Measurements from ENCODE around the gene TTC22.

The TTC22 gene

DNA sequence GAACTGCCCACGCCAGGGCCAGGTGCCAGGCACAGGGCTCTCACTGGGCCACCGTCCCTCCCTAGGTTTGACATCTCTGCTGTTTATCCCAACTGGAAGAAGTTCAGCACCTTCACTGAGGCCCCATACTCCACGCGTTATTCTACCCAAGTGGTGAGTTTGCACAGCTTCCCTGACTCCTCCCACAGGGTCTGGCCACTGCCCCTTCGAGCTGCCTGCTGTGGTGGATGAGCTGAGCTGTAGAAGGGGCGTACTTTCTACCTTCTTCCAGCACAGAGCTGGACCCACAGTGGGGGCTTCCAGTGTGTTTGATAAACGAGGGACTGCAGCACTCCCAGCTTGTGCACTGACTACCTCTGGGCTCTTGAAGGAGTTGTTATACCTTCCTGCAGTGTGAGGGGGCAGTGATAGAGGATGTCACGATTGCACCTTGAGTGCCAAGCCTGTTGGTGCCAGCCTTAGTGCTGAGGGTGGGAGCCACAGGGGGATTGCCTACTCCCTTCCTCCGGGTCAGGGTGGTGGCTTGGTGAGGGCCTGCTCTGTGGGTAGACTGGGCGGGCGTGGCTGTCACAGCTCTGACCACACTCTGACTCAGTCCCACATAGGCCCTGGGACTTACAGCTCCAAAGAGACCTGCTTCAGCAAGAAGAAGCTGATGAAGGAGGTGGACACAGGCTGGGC is 5.9 kb upstream of the TTC22 start:
- DNase-seq, result no peak

DNA sequence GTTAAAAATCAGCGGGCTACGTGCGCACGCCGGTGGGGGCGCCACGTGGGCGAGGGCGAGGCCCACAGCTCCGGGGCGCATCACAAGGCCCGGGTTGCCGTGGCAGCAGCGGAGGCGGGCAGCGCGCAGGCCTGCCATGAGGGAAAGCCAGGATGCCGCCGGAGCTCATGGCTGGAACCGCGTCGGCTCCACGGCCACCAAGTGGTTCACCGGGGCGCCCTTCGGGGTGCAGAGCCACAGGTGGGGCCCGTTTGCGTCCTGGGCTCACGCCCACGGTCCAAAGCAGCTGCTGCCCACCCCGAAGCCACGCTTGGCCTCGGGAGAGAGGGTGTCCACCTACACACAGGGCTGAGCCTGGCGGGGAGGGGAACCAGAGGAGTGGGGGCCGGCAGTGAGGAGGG is 4.9 kb upstream of the TTC22 start:
- DNase-seq, result no peak

DNA sequence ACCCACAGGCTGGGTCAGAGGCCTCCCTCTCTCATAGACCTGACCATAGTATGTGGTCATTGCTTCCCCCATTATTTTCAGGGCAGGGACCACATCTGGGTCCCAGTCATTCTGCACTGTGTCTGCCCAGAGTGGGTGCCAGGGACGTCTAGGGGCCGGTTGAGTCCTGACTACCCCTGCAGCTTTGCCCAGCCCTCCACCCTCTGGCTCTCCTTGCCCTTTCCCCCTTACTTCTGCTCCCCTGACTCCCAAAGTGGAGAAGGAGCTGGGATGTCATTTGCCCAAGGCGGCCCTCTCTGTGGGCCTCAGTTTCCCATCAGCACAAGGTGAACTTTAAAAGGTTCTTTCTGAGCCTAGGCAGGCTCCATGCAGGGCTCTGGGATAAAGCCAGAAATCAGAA is 4.3 kb upstream of the TTC22 start:
- no peak for DNase-seq

DNA sequence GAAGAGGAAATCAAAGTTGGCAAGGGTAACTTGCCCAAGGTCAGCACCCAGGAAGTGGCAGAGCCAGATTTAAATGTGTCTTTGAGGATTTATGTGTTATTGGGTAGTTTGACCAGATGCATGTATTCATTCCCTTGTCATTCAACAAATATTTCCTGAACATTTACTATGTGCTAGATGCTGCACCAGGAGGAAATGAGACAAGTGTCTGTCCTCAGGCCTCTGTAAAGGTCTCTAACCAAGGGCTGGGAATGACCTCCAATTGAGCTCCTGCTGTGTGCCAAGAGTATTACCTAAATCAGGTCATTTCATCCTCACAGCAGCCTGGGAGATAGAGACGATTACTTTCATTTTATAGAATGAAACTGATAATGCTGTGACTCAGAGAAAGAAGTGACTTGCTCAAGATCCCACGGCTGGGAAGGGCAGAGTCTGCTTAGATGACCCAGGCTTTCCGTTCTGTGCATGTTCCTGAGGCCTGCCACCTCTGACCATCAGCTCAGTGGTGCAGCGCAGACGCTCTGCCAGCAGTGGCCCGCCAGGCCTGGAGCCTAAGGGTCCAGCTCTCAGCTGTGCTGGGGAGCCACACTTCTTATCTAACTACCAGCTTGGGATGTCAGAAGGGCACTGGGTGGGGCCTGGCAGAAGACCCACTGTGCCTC is 3.5 kb upstream of the TTC22 start:
- no peak for DNase-seq

DNA sequence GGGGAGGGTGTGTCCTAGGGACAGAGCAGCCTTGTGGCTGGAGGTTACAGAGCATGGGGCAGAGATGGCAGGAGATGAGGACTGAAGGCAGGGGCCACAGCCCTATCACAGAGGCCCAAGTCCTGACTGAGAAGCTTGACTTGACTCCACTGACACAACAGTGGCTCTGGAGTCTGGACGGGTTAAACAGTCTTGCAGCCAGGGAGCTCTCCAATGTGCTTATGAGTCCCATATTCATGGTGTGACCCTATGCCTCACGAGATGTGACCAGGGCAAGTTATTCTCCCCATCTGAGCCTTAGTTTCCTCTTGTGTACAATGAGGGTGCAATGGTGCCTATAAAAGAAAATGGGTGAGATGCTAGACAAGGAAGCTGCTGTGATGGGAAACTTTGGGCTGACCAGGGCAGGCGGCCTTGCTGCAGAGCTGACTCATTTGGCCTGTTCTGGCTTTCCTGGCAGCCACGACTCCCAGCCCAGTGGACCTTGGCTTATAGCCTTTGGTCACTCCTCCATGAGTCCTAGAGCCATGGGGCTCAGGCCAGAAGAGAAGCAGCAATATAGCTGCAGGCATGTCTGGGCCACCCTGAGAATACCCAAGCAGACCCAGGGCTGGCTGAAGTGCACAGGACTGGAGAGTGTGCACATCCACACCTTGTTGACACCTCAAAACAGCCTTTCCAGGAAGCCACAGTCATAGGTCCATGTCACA is 2.8 kb upstream of the TTC22 start:
- DNase-seq, result no peak

DNA sequence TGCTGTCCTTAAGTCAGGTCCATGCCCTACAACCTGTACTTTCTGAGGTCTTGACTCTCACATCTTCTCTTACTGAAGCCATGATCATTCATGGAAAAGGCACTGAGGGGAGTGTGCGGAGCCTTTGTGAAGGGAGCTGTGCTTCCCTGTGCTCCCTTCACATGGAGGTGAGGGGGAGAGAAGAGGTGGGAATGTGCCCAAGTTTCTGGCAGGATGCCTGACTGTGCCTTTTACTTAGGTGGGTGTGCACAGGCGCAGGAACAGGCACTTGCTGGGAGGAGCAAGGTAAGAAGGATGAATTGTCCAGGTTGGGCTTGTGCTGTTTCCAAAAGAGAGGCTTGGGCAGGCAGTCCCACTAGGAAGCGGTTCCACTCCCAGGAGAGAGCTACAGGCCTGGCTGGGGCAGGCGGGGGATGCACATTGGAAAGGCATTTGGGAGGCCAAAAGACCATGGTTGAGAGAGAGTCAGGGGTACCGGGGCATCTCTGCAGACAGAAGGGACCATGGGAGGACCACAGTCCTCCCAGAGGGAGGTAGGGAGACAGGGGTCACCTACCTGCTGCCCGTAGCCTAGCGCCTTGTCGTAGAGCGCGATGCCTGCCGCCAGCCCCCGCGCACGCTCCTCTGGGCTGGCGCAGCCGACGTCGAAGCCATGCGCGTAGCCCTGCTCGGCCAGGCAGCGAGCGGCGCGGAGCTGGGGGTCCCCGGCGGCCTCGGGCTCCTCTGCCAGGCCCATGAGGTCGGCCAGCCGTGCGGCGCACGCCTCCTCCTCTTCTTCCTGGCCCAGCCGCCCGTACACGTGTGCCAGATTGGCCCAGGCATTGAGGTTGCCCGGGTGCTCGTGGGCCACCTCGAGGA is 853 bp downstream of the TTC22 start:
- DNase-seq, result no peak

DNA sequence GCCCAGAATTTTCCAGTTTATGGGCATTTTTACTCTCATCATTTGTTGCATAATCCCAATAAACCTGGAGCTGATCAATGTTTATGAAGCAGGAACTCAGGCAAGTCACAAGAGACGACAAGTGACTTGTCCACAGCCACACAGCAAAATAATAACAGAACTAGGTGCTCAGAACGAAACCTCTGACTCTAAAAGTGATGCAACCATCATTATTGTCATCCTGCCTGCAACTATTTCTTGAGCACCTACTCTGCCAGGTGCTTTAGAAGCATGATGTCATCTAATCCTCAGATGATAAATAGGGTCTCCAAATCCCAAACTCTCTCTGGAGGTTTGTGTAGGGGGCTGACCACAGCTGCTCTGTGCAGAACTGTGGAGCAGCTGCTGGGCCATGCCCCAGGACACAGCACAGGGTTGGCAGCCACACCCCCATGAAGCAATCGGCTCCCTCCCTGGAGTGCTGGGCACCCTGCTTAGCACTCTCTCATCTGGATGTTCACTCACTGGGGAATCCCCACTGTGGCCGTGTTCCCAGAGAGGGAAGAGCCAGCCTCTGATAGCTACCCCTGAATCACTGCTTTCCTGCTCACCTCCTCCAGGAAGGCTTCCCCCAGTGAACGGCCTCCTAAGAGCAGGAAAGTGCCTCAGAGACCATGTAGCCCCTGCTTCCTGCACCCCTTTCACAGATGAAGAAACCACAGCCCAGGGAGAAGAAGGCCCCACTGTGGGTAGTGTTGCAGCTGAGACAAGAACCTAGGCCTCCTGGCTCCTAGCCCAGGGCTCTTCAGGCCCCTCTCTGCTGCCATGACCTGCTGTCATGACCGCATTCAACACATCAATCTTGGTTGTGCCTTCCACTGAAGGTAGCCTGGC is 2.1 kb downstream of the TTC22 start:
- no peak for DNase-seq

DNA sequence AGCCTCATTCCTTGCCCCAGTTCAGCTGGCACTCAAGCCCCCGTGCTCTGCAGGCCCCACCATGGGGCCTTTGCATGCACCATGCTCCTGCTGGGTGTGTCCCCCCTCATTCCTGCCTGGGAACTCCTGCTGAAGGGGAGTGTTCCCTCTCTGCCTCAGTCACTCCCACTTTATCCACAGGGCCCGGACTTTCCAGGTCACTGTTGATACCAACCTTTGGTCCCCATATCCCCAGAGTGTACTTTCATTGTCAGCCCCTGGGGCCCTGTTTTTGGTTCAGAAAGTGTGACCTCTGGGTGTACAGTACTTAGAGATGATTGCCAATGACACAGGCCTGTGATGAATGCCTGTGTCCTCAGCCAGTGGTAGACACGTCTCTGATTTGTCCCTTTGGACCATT is 2.9 kb downstream of the TTC22 start:
- no peak for DNase-seq

DNA sequence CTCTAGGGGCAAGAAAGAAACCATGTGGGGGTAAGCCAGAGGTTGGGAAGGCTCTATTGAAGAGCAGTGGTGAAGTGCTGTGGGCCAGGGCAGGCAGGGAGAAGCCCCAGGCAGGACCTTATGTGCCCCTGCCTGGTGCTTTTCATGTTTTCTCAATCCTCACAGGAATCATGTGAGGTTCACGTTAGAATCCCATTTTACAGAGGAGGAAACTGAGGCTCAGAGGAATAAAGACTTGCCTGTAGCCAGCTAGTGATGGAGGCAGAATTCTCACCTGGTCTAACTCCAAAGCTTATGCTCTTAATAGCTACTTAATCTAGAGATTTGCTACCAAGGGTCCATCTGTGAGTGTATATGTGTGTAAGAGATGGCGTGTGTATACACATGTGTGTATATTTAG is 4.2 kb downstream of the TTC22 start:
- DNase-seq, result no peak

DNA sequence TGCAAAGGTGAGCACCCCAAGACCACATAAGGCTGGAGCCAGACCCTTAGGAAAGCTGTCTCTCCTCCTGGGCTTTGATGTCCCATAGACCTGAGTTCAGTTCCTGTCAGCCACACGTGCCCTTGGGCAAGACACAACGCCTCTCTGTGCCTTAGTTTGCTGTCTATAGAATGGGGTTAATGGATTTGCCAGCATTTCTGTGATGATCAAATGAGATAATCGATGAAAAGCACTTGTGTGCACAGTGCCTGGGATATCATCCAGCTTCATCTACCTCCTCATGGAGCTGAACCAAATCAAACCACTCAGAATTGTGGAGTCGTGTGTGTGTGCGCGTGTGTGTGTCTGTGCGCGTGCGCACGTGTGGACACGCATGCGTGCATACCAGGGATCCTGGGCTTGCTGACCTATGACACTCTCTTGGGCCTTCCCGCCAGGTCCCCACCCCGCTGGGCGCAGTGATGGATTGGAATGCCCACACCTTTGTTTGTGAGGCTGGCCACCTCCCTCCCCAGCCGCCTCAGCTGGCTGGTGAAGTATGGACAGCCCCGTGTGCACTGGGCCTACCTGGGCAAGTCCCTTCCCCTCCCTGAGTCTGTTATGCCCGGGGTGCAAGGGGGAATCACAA is 5.2 kb downstream of the TTC22 start:
- DNase-seq, result no peak

DNA sequence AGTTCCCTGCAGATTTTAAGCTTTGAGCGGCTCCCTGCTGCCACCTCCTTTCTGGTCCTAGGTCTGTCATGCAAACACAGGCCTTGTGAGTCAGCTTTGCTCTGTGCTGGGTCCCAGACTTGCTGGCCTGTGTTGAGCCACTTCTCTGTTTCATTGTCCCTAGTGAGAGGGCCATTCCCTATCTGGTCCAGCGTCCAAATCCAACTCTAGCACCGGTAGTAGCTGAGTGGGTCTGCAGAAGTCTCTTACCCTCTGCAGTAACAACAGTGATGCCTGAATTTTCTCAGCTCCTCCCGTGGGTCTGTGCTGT is 5.8 kb downstream of the TTC22 start:
- DNase-seq, result no peak

DNA sequence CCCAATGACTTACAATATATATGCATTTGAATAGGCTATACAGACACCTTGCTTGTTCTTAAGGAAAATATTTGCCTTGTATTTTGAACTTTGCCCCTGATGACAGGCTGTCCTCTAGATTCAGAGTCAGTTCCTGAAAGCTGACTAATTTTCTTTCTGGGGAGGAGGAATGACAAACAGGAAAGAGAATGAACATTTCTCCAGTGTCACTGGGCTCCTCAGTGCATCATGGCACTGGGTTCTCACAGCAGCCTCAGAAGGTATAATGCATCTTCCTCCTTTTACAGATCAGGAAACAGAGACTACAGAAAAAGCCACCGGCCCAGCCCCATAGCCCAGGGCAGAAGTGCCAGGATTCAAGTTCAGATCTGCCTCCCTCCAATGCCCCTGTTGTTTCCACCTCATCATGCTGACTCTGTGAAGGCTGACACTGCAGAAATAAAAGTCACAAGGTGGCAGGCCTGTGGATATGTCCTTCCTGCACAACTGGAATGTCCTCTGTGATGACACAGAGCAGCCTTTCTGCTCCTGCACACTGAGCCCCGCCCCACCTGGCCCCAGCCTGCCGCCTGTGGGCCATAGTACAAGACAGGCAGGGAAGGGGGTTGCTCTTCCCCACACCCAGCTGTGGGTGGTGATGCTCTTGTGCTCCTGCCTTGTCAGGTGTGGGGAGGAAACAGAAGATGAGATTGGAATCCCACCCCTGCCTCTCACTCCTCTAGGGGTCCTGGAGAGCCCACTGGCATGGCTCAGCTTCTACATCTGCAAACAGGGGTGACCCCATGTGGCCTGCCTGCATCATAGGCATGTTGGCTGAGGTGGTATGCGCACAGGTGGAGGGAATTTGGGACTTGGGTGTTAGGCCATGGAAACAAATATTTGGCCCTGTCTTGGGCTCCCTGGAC is 6.4 kb downstream of the TTC22 start:
- DNase-seq, result no peak

DNA sequence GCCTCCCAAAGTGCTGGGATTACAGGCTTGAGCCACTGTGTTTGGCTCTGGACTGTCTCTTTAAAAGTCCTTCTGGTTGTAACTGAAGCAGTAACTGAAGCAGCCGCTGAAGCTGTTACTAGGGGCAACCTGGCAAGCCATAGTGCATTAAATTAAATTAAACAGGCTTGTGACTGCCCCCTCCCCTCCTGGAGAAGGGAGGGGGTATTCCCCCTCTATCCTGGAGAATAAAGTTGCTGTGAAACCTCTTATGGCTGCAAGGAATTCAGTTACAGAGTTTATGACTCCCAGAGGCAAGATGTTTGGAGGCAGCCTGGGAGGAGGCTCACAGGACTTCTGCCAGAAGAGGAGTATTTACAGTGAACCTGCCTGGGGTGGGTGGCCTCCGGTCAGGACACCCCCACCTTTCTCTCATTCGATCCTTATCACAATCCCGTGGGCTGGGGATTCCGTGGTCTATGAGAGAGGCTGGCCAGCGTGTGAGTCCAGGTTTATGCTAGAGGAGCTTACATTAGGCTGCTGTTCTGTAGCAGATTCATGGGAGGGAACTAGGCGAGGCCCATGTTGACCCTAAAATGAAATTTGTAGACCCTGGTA is 8.3 kb downstream of the TTC22 start:
- peak; percentile 23 to 67 (median 32) for DNase-seq

DNA sequence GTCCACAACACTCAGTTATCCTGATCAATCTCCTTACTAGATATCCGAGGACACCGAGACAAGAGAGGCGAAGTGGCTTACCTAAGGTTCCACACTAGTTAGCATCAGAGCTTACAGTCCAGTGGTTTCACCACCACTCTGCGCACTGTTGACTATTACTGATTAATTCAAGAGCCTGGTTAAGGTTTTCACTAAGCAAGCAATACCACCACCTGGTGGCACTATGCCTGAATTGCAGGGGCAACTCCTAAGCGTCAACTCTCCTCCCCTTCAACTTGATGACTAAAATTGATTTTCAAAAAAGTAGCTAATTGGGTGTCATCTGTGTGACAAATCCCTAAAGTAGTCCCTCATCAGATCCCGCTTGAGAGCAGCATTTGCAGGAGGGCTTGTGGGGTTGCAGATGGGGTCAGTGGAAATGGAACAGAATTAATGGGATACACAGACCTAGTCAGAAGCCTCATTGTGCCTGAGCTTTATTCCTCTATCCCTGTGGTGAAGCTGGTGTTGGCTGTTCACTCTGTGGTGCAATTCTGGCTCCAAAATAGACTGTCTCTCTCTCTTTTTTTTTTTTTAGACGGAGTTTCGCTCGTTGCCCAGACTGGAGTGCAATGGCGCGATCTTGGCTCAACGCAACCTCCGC is 9.1 kb downstream of the TTC22 start:
- DNase-seq, result peak in 2 of 3 experiments; percentile 20 to 71

DNA sequence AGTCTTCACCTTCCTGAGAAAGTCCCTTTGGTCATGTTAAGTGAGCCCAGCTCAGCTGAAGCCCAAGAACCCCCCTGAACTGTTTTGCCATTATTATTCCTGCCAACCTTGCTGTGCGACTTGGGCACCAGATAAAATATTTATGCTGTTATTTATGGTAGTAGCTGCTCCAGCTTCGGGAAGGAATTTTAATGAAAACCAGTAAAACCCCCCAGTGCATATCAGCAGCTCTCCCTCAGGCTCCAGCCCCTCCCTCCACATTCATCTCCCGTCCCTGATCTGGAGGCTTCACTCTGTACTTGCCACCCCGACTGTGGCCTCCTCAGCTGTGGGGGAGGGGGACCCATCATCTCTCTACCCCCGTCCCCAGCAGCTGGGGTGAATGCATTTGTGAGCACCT is 12.7 kb downstream of the TTC22 start:
- DNase-seq, result no peak

DNA sequence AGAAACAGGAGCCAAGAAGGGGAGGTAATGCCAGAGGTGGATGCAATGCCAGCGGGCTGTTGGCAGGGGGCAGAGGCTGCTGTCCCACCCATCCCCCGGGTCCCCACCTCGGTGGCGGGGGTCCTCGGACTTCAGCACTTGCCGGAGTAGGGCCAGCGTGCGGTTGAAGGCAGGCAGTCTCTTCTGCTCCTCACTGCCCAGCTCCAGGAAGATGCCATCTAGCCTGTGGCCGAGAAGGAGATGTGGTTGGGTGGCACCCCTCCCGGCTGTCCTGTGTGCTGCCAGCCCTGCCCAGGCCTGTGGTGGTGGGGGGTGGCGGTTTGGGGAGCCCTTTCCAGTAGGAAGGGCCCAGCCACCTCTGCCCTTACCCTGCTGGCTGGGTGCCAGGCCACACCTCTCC is 13.5 kb downstream of the TTC22 start:
- no peak for DNase-seq

DNA sequence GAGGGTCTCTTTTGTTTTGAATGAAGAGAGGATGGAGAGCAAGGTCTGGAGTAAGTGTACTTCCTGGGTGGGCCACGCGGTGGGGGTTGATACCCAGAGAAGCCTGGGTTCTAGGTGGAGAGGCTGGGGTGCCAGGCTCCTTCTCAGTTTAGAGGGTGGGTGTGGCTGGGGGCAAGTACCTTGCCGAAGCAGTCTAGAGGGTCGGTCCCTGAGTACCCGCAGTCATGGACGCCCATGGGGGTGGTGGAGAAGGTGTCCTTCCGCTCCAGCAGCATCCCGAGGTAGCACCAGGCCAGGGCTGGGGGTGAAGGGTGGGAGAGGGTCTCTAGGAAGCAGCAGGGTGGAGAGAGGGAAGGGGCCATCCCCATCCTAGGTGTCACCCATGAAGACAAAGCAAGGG is 14.3 kb downstream of the TTC22 start:
- no peak for DNase-seq

DNA sequence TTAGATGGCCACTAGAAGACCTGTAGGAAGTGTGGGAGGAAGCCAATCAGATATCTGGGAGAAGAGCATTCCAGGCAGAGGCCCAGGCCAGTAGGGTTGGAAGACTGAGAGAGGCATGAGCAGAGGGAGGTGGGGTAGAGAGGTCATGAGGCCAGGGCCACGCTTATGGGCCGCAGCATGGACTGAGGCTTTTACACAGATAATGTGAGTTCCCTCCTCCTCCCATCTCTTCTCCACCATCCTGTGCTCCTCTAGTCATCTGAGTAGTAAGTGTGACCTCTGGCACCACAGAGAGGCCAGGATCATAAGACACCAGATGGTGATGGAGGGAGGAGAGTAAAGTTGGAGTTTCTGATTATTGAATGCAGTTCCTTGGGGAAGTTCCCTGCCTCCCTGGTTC is 17.1 kb downstream of the TTC22 start:
- no peak for DNase-seq

DNA sequence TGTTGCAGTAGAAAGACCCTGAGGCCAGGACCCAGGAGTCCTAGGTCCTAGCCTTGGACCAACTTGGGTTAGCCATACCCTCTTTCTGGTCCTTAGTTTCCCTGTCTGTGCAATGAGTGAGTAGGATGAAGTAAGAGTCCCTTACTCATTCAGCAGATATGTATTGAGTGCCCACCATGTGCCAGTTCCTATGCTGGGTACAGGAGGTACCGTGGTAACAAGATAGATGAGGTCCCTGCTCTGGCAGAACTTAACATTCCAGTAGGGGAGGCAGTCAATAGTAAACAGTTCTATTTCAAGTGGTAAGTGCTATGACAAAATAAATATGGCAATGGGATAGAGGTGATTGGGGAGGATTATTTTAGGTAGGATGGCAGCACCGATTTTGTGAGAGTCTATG is 18.5 kb downstream of the TTC22 start:
- DNase-seq, result no peak

DNA sequence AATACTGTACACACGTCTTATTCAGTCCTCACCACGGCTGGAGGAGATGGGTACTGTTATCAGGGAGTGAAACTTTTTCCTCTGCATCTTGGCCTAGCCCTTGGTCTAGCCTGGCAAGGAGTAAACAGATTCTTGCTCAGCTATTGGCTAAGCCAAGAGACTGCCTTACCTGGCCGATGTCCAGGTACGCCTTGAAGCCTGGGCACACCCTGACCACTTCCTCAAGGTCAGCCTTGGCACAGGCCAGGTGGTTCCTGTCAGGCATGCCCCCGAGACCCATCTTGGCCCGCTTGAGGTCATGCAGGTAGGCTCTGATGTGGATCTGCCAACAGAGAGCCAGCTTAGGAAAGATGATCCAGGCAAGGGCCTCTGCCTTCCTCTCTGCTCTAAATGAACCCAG is 19.0 kb downstream of the TTC22 start:
- DNase-seq, result no peak
